ENCODE results near the gene RASGEF1B.

The RASGEF1B gene

DNA sequence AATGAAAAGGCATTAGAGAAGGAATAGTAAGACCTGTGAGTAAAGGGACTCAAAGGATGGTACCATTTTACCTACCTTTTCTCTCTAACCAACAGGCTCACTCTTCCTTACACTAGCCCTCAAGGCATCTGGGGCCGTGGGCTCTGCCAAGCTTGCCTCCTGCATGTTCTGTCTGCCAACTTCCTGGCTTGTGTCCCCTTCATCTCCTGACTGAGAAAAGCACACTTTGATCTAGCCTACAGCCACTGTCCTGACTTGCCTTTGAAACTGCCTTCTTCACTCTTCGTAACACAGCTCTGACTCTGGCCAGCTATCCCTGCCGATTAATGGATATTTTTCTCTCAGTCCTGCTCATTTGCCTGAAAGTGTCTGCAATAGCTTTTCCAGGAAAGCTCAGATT is 76.5 kb downstream of the RASGEF1B start:
- DNase-seq (ENCODE audit: low read depth), result no peak

DNA sequence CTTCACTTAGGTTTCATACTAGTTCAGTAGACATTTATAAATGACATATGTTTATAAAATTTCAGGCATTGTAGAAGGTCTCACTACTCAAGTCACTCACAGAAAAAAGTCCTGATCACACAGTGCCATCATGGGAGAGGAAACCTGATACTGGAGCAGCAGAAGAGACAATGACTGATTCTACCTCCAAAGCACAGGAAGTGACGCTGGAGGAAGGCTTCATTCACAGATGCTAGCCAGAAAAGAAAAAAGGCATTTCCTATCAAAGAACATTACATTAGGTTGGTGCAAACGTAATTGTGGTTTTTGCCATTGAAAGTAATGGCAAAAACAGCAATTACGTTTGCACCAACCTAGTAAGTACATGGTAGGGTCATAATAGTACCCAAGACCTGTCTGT is 79.5 kb downstream of the RASGEF1B start:
- no peak for DNase-seq (ENCODE audit: low read depth)

DNA sequence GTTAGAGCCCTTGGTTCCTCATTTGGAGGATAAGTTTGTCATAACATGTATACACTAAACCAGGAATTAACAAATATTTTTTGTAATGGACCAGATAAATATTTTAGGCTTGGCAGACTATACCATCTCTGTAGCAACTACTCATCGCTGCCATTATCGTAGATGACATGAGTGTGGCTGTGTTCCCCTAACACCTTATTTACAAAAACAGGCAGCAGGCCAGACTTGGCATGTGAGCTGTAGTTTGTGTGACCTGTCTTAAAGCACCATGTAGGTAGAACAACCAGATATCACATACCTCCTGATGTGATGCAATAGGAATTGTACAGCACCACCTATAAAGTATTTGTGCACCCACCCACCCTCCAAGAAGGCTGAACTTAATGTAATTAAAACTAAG is 82.0 kb downstream of the RASGEF1B start:
- DNase-seq (ENCODE audit: low read depth), result no peak

DNA sequence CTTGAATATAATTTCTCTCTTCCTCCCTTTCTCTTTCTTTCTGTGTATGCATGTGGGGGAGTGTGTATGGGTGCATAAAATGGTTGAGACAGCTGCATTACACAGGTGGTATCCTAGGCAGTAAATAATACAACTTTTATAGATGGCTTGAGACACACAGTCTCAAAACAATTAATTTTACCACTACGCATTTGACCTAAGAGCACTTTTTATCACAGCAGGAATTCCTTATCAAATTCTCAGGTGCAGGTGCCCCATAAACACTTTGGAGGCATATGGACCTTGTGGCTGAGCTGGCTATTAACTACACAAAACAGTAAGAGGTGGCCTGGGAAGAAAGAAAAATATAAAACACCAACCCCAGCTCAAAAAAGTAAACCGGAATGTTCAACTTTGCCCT is 91.3 kb downstream of the RASGEF1B start:
- DNase-seq (ENCODE audit: low read depth), result no peak

DNA sequence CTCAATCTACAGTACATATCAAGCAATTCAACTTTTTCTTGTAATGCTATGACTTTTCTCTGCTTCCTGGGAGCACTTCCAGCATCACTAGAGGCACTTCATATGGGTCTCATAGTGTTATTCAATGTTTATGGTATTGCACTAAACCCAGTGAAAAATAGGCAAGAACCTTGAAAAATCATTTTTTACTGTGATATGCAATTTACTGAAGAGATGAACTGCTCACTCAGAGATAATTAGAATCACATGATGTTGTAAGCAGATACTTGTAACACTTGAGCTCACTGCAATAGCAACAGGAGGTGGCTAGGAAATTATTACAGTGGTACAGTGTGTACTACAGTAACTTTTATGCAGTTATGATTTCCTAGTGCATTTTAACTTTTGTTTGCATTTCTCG is 93.3 kb downstream of the RASGEF1B start:
- DNase-seq (ENCODE audit: low read depth), result no peak

DNA sequence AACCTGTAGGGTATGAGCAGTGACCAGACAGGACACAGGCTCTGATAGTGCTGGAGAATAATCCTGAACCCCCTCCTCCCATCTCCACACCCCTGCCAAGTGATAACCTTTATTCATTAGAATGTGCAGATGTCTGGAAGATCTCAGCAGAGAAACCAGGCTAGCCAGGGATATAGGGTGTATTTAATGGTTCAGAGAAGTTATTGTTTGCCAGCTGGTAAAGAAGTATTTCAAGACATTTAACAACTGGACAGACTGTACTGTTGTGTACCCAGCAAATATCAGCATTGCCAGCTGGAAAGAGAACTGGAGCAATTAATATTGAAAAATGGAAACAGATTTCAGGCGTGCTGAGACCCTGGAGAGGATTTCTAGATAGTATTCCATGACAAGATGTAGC is 94.5 kb downstream of the RASGEF1B start:
- DNase-seq (ENCODE audit: low read depth), result no peak

DNA sequence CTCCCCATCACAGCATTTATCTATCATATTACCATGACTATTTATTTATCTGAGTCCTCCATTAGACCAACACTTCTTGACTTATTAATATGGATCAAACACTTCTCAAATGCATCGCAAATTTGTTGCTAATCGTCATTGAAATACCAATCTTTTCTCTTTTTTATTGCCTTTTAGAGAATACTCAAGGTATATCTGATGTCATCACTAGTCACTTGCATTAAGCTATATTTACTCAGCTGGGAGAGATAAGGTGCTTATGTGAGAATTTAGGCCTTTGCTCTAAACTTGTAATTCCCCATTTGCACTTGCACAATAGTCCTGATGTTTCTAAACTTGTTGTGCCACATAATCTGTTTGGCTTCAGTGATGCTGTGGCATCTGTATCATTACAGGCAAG is 95.0 kb downstream of the RASGEF1B start:
- no peak for DNase-seq (ENCODE audit: low read depth)

Measured in activated gamma-delta T cell treated with anti-CD3 and anti-CD28 coated beads, Interleukin-2, amount 50 U/mL, for 16 hours (primary cell).